ENCODE data around the gene THOC6. TPM values are rescaled to one million over a fixed set of nuclear protein-coding genes. Genes with fewer than 3 reads are reported as not detected.
A peak's percentile ranks its signal among the peaks of the same experiment; 100 is the strongest.

THOC6 gene
- total and polyA plus RNA-seq, 2 experiments from 2014 or later: 71.4 to 90.6 TPM

DNA sequence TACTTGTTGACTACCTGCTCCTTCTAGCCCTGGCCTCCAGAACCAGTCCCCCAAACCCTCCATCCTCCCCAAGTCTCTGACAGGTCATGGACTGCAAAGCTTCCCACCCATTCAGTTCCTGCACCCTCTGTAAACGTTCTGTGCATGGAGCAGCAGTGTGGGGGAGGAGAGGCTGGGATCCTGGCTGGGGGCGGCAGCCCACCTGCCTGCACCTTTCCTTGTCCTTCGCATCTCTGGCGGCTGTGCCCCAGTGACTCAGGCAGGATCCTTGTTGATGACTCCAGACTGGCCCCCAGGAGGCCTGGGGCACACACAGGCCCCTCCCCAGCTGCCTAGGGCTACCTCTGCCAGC is 42.0 kb upstream of the THOC6 start:
- DNase-seq (ENCODE audit: low spot score) (no peak), ATAC-seq (peak; percentile 9)
- TF ChIP-seq ZNF331 (CRISPR knock-in tag; IDR thresholded peaks at IDR 0.05; ENCODE audit: low read depth): no peak
- TF ChIP-seq, protein P1, sequence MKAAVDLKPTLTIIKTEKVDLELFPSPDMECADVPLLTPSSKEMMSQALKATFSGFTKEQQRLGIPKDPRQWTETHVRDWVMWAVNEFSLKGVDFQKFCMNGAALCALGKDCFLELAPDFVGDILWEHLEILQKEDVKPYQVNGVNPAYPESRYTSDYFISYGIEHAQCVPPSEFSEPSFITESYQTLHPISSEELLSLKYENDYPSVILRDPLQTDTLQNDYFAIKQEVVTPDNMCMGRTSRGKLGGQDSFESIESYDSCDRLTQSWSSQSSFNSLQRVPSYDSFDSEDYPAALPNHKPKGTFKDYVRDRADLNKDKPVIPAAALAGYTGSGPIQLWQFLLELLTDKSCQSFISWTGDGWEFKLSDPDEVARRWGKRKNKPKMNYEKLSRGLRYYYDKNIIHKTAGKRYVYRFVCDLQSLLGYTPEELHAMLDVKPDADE (IDR thresholded peaks at IDR 0.05): no peak
- TF ChIP-seq, protein P2, sequence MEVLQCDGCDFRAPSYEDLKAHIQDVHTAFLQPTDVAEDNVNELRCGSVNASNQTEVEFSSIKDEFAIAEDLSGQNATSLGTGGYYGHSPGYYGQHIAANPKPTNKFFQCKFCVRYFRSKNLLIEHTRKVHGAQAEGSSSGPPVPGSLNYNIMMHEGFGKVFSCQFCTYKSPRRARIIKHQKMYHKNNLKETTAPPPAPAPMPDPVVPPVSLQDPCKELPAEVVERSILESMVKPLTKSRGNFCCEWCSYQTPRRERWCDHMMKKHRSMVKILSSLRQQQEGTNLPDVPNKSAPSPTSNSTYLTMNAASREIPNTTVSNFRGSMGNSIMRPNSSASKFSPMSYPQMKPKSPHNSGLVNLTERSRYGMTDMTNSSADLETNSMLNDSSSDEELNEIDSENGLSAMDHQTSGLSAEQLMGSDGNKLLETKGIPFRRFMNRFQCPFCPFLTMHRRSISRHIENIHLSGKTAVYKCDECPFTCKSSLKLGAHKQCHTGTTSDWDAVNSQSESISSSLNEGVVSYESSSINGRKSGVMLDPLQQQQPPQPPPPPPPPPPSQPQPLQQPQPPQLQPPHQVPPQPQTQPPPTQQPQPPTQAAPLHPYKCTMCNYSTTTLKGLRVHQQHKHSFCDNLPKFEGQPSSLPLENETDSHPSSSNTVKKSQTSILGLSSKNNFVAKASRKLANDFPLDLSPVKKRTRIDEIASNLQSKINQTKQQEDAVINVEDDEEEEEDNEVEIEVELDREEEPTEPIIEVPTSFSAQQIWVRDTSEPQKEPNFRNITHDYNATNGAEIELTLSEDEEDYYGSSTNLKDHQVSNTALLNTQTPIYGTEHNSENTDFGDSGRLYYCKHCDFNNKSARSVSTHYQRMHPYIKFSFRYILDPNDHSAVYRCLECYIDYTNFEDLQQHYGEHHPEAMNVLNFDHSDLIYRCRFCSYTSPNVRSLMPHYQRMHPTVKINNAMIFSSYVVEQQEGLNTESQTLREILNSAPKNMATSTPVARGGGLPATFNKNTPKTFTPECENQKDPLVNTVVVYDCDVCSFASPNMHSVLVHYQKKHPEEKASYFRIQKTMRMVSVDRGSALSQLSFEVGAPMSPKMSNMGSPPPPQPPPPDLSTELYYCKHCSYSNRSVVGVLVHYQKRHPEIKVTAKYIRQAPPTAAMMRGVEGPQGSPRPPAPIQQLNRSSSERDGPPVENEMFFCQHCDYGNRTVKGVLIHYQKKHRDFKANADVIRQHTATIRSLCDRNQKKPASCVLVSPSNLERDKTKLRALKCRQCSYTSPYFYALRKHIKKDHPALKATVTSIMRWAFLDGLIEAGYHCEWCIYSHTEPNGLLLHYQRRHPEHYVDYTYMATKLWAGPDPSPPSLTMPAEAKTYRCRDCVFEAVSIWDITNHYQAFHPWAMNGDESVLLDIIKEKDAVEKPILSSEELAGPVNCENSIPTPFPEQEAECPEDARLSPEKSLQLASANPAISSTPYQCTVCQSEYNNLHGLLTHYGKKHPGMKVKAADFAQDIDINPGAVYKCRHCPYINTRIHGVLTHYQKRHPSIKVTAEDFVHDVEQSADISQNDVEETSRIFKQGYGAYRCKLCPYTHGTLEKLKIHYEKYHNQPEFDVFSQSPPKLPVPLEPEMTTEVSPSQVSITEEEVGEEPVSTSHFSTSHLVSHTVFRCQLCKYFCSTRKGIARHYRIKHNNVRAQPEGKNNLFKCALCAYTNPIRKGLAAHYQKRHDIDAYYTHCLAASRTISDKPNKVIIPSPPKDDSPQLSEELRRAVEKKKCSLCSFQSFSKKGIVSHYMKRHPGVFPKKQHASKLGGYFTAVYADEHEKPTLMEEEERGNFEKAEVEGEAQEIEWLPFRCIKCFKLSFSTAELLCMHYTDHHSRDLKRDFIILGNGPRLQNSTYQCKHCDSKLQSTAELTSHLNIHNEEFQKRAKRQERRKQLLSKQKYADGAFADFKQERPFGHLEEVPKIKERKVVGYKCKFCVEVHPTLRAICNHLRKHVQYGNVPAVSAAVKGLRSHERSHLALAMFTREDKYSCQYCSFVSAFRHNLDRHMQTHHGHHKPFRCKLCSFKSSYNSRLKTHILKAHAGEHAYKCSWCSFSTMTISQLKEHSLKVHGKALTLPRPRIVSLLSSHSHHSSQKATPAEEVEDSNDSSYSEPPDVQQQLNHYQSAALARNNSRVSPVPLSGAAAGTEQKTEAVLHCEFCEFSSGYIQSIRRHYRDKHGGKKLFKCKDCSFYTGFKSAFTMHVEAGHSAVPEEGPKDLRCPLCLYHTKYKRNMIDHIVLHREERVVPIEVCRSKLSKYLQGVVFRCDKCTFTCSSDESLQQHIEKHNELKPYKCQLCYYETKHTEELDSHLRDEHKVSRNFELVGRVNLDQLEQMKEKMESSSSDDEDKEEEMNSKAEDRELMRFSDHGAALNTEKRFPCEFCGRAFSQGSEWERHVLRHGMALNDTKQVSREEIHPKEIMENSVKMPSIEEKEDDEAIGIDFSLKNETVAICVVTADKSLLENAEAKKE (CRISPR knock-in tag; IDR thresholded peaks at IDR 0.05): no peak
- TF ChIP-seq STAT1 (IDR thresholded peaks at IDR 0.05; ENCODE audit: unreplicated experiment): no peak
- no peak for TF ChIP-seq NANOG (IDR thresholded peaks at IDR 0.05; ENCODE audit: borderline replicate concordance)
- no peak for TF ChIP-seq EZH2 (IDR thresholded peaks at IDR 0.05; ENCODE audit: low read depth, unreplicated experiment)
- peaks cover 22% of the 10 kb centered on the region for H3K4me1 Mint-ChIP-seq
- peaks cover 8% of the 10 kb centered on the region; the same call in 1 of the 2 replicates for H4K20me1 ChIP-seq (replicated peaks; ENCODE audit: insufficient read depth)
- H3F3A ChIP-seq (replicated peaks; ENCODE audit: low read depth): peaks cover 19% of the 10 kb centered on the region
- H3K27me3 Mint-ChIP-seq (ENCODE audit: insufficient read depth, low read depth, poor library complexity): peaks cover 17% of the 10 kb centered on the region
- H3K27me3 ChIP-seq (ENCODE audit: insufficient read depth): no peaks in the 10 kb centered on the region
- peak overlapping the region; percentile 84 for H3K27ac Mint-ChIP-seq
- peaks cover 2% of the 10 kb centered on the region; the same call in 2 of the 3 replicates for H3K9me3 Mint-ChIP-seq
- H3K4me3 ChIP-seq: peak overlapping the region; percentile 86; the same call in 1 of the 2 replicates
- H3K4me3 Mint-ChIP-seq: peak overlapping the region; percentile 85
- no peaks in the 10 kb centered on the region for H3K9me2 ChIP-seq (ENCODE audit: insufficient read depth)
- 0 out of 2 replicates have a peak, but pooled peaks cover 3% of the 10 kb centered on the region for H3K36me3 ChIP-seq (ENCODE audit: insufficient read depth)
- peaks cover 14% of the 10 kb centered on the region for H3K79me2 ChIP-seq (replicated peaks; ENCODE audit: insufficient read depth)
- H3K27ac ChIP-seq (ENCODE audit: low read depth): peak overlapping the region; percentile 96
- peaks cover 14% of the 10 kb centered on the region for H3K36me3 Mint-ChIP-seq (ENCODE audit: low read depth)
- H2AFZ ChIP-seq: no peak overlapping the region
- H3K4me2 ChIP-seq: peak overlapping the region; percentile 92
- H3K4me1 ChIP-seq (ENCODE audit: insufficient read depth): peaks cover 22% of the 10 kb centered on the region

All from GM23338 (cell line).